Peyer's patch (tissue), 4 donors: ENCODE measurements around the gene RBM19.

Experiments used
- CTCF ChIP-seq, 6 experiments: fragments of 450-650 bp in 4 of 6; fragments of 200-600 bp in 2 of 6; sonication (generic) in 1 of 6; IDR thresholded peaks; one replicate each; pipeline ENCODE4 v1.5.1; 2017 to 2019; ENCODE audit warnings: antibody characterized with exemption in 6 of 6, mild to moderate bottlenecking in 3 of 6, moderate library complexity in 1 of 6
- POLR2A ChIP-seq, 2 donors: fragments of 450-650 bp; IDR thresholded peaks; one replicate each; pipeline ENCODE4 v1.5.1; 2017; ENCODE audit warnings: antibody characterized with exemption in 2 of 2, mild to moderate bottlenecking in 2 of 2, moderate library complexity in 2 of 2

GRCh38 chr12:113880988-113881962 lies 84.8 kb downstream of the RBM19 start:
- TF ChIP-seq POLR2A (IDR thresholded peaks at IDR 0.05), result no peak
- no peak for TF ChIP-seq CTCF (IDR thresholded peaks at IDR 0.05)
